Uterus (tissue), 4 donors: Measurements from ENCODE around the gene CFAP43. TPM values are rescaled to one million over a fixed set of nuclear protein-coding genes. Genes with fewer than 3 reads are reported as not detected.
A peak's percentile ranks its signal among the peaks of the same experiment; 100 is the strongest.

Experiments
- DNase-seq, 2 donors: peaks; one replicate each; pipeline ENCODE4 v3.0.0-alpha.2; 2019 to 2020
- H3K27ac ChIP-seq, 2 donors: fragments of 200-600 bp; sonication (generic); 1 replicate in 1 of 2; 2 replicates in 1 of 2; pipeline ENCODE4 v1.5.1; 2016 to 2018
- H3K27me3 ChIP-seq, 2 donors: fragments of 200-600 bp; sonication (generic); one replicate each; pipeline ENCODE4 v1.5.1; 2018 to 2019; ENCODE audit warnings: control low read depth in 1 of 2
- H3K36me3 ChIP-seq, 2 donors: fragments of 200-600 bp; sonication (generic); one replicate each; pipeline ENCODE4 v1.5.1; 2019; ENCODE audit warnings: control low read depth in 1 of 2
- H3K4me1 ChIP-seq, 2 donors: fragments of 200-600 bp; sonication (generic); one replicate each; pipeline ENCODE4 v1.5.1; 2018 to 2019; ENCODE audit warnings: control low read depth in 1 of 2
- H3K4me3 ChIP-seq, 2 donors: fragments of 200-600 bp; sonication (generic); 1 replicate in 1 of 2; 2 replicates in 1 of 2; pipeline ENCODE4 v1.5.1; 2018 to 2019; ENCODE audit warnings: mild to moderate bottlenecking in 1 of 2
- H3K9me3 ChIP-seq, 2 donors: fragments of 200-600 bp; sonication (generic); one replicate each; pipeline ENCODE4 v1.5.1; 2019; ENCODE audit warnings: control low read depth in 1 of 2
- POLR2A ChIP-seq, 2 donors: fragments of 450-650 bp; IDR thresholded peaks; one replicate each; pipeline ENCODE4 v1.6.1; 2016; ENCODE audit warnings: antibody characterized with exemption in 2 of 2, mild to moderate bottlenecking in 1 of 2, moderate library complexity in 1 of 2
- intact Hi-C: fragments of 100-400 bp; cut with DNase I; formaldehyde crosslinking; loops from one replicate; pipeline ENCODE4 v1.15.1; 2023; ENCODE audit warnings: low total_unique reads
- total RNA-seq, 4 donors: library from RNA; depleted of rRNA in 3 of 4; stranded (reverse); fragments of >200 nt in 3 of 4; gene quantifications; one replicate each; pipeline versions ENCODE4 v1.1.0 to v1.2.4, GENCODE V29; 2014 to 2023
- TF ChIP-seq, protein P1 (sequence below), 4 experiments: fragments of 200-600 bp in 2 of 4; fragments of 450-650 bp in 2 of 4; sonication (generic) in 2 of 4; IDR thresholded peaks; one replicate each; pipeline ENCODE4 v1.5.1; 2016 to 2019; ENCODE audit warnings: antibody characterized with exemption in 4 of 4, mild to moderate bottlenecking in 2 of 4, moderate library complexity in 1 of 4
- donor health status: DM: yes; HTN: yes; CAD: no.

The CFAP43 gene
- total RNA-seq, 4 donors from 2014 or later = 3.1 to 23.8 (median 3.8) TPM

- Histone ChIP-seq H3K27me3 (no peaks in the 10 kb centered on the region), H3K36me3 (no peaks in the 10 kb centered on the region), H3K27ac (peak overlapping the region in 1 of 2 donors; percentile 51), H3K4me3 (no peak overlapping the region), H3K9me3 (no peaks in the 10 kb centered on the region), H3K4me1 (peaks cover 0 to 5% of the 10 kb centered on the region in 2 donors)
- intact Hi-C loops = no loop called here
- DNase-seq = no peak
- TF ChIP-seq, protein P1, sequence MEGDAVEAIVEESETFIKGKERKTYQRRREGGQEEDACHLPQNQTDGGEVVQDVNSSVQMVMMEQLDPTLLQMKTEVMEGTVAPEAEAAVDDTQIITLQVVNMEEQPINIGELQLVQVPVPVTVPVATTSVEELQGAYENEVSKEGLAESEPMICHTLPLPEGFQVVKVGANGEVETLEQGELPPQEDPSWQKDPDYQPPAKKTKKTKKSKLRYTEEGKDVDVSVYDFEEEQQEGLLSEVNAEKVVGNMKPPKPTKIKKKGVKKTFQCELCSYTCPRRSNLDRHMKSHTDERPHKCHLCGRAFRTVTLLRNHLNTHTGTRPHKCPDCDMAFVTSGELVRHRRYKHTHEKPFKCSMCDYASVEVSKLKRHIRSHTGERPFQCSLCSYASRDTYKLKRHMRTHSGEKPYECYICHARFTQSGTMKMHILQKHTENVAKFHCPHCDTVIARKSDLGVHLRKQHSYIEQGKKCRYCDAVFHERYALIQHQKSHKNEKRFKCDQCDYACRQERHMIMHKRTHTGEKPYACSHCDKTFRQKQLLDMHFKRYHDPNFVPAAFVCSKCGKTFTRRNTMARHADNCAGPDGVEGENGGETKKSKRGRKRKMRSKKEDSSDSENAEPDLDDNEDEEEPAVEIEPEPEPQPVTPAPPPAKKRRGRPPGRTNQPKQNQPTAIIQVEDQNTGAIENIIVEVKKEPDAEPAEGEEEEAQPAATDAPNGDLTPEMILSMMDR (IDR thresholded peaks at IDR 0.05) = no peak
- no peak for TF ChIP-seq POLR2A (IDR thresholded peaks at IDR 0.05)
Observed at GRCh38 chr10:104259999-104260774, 28.0 kb upstream of the CFAP43 start.

DNA sequence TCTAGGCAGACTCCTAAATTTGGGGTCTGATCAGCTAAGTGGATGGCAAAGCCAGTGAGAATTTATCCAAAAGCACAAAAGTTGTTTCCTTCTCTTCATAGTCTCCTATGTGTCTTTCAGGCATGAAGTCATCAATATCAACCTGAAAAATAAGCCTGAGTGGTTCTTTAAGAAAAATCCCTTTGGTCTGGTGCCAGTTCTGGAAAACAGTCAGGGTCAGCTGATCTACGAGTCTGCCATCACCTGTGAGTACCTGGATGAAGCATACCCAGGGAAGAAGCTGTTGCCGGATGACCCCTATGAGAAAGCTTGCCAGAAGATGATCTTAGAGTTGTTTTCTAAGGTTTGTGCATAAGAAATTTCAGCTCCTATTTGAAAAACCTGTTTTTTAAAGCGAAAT is 27.3 kb upstream of the CFAP43 start:
- no peaks in the 10 kb centered on the region for H3K36me3 ChIP-seq
- no peaks in the 10 kb centered on the region for H3K27me3 ChIP-seq
- H3K4me1 ChIP-seq = peaks cover 0 to 5% of the 10 kb centered on the region in 2 donors
- no peak overlapping the region for H3K27ac ChIP-seq
- no peaks in the 10 kb centered on the region for H3K9me3 ChIP-seq
- no peak overlapping the region for H3K4me3 ChIP-seq
- no peak for DNase-seq
- TF ChIP-seq, protein P1 (IDR thresholded peaks at IDR 0.05) = no peak
- TF ChIP-seq POLR2A (IDR thresholded peaks at IDR 0.05) = no peak
- intact Hi-C loops = no loop called here

- intact Hi-C loops = no loop called here
- Histone ChIP-seq H3K4me3 (no peak overlapping the region), H3K27me3 (no peaks in the 10 kb centered on the region), H3K9me3 (no peaks in the 10 kb centered on the region), H3K36me3 (no peaks in the 10 kb centered on the region), H3K27ac (no peak overlapping the region), H3K4me1 (peaks cover 0 to 5% of the 10 kb centered on the region in 2 donors)
- DNase-seq = no peak
- TF ChIP-seq, protein P1 (IDR thresholded peaks at IDR 0.05) = no peak
- TF ChIP-seq POLR2A (IDR thresholded peaks at IDR 0.05) = no peak
Observed at GRCh38 chr10:104258209-104258608, 26.0 kb upstream of the CFAP43 start.

DNA sequence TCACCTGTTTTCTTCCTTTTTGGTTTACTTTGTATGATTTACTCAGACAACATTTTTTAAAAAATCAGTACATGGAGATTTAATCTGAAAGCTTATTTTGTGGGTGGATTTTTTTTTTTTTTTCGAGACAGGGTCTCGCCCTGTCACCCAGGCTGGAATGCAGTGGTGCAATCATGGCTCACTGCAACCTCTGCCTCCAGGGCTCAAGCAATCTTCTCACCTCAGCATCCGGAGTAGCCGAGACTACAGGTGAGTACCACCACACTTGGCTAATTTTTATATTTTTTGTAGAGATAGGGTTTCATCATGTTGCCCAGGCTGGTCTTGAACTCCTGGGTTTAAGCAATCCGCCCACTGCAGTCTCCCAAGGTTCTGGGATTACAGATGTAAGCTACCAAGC is 25.1 kb upstream of the CFAP43 start:
- no peaks in the 10 kb centered on the region for H3K36me3 ChIP-seq
- no peak for DNase-seq
- H3K27ac ChIP-seq = no peak overlapping the region
- peaks cover 0 to 5% of the 10 kb centered on the region in 2 donors for H3K4me1 ChIP-seq
- no peaks in the 10 kb centered on the region for H3K9me3 ChIP-seq
- H3K27me3 ChIP-seq = no peaks in the 10 kb centered on the region
- no peak for TF ChIP-seq POLR2A (IDR thresholded peaks at IDR 0.05)
- TF ChIP-seq, protein P1 (IDR thresholded peaks at IDR 0.05) = no peak
- intact Hi-C loops = no loop called here
- H3K4me3 ChIP-seq = no peak overlapping the region

- TF ChIP-seq, protein P1 (IDR thresholded peaks at IDR 0.05) = no peak
- TF ChIP-seq POLR2A (IDR thresholded peaks at IDR 0.05) = no peak
- peak overlapping the region; percentile 97 to 99 for H3K27ac ChIP-seq
- no peaks in the 10 kb centered on the region for H3K9me3 ChIP-seq
- no peaks in the 10 kb centered on the region for H3K27me3 ChIP-seq
- no peak for DNase-seq
- H3K36me3 ChIP-seq = no peaks in the 10 kb centered on the region
- H3K4me1 ChIP-seq = peaks cover 0 to 5% of the 10 kb centered on the region in 2 donors
- peak overlapping the region in 1 of 2 donors; percentile 73 for H3K4me3 ChIP-seq
- intact Hi-C loops = no loop called here
Observed at GRCh38 chr10:104256335-104256961, 24.3 kb upstream of the CFAP43 start.
